GM12875 (cell line): Measurements from ENCODE around the gene ANKMY1.

Experiments used
- H3K4me3 ChIP-seq: one replicate; pipeline ENCODE4 v1.5.1; 2011; ENCODE audit warnings: low read depth, low read length, control low read depth
- TF ChIP-seq, protein P1 (sequence below): IDR thresholded peaks from 2 replicates; pipeline ENCODE4 v1.5.1; 2011; ENCODE audit warnings: low read depth, mild to moderate bottlenecking, control low read depth, inconsistent platforms, low read length, moderate library complexity, borderline replicate concordance; ENCODE audit not compliant: insufficient read depth

ANKMY1 gene

DNA sequence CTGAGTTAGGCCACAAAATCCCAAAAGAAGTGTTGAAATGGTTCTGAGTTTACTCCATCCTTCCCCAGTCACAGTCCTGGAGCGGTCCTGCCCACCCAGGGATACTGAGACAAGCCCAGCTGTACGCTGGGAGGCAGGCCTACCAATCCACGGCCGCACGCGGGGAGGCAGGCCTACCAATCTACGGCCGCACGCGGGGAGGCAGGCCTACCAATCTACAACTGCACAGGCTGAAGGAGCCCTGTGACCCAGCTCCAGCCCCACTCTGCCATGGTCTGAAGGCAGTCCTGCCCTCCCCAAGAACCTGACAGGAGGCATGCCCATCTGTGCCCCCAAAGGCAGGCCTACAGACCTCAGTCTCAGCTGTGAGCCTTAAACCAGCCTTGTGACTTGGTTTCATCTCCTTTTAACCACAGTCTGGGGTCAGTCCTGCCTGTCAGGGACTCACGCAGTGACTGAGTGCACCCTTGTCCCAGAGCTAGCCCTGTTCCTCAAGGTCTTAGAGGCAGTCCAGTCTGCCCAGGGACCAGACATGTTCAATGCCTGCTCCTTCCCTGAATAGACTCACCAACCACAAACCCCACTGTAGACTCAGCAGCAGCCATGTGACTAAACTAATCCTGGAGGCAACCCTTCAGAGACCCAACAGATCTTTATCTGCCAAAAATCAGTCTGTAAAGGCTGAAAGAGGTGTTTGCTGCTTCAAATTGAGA lies 85.6 kb downstream of the ANKMY1 start:
- TF ChIP-seq, protein P1, sequence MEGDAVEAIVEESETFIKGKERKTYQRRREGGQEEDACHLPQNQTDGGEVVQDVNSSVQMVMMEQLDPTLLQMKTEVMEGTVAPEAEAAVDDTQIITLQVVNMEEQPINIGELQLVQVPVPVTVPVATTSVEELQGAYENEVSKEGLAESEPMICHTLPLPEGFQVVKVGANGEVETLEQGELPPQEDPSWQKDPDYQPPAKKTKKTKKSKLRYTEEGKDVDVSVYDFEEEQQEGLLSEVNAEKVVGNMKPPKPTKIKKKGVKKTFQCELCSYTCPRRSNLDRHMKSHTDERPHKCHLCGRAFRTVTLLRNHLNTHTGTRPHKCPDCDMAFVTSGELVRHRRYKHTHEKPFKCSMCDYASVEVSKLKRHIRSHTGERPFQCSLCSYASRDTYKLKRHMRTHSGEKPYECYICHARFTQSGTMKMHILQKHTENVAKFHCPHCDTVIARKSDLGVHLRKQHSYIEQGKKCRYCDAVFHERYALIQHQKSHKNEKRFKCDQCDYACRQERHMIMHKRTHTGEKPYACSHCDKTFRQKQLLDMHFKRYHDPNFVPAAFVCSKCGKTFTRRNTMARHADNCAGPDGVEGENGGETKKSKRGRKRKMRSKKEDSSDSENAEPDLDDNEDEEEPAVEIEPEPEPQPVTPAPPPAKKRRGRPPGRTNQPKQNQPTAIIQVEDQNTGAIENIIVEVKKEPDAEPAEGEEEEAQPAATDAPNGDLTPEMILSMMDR = no peak
- no peak overlapping the region for H3K4me3 ChIP-seq

DNA sequence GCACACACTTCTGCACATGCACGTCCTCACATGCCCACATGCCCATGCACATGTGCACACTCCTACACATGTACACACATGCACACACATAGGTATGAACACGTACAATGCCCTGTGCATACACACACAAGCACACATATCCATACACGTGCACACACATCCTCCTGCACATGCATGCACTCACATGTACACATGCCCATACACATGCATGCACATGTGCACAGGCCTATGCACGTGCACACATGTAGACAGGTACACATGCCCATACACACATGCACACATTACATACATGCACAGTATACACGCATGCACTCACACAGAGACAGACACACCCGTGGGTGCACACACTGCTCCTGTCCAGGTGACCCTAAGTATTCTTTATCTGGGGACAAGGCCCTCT lies 88.0 kb downstream of the ANKMY1 start:
- TF ChIP-seq, protein P1 = no peak
- no peak overlapping the region for H3K4me3 ChIP-seq

DNA sequence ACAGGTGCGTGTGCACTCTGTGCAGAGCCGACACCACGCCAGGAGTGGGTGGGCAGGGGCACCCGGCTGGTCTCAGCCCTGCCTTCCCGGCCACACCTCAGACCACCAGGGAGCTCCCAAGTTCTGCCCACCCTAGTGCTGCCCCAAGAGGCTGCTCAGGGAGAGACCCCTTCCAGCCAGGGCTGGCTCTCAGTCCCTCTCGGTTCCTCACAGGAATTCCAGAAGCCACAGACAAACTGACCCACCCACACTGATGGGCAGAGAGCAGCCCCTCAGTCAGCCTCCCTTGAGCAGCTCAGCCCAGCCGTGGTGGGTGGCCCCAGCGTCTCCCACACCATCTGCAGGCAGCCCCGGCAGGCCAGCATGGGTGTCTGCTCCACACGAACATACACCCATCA lies 88.5 kb downstream of the ANKMY1 start:
- TF ChIP-seq, protein P1 = no peak
- H3K4me3 ChIP-seq = no peak overlapping the region

DNA sequence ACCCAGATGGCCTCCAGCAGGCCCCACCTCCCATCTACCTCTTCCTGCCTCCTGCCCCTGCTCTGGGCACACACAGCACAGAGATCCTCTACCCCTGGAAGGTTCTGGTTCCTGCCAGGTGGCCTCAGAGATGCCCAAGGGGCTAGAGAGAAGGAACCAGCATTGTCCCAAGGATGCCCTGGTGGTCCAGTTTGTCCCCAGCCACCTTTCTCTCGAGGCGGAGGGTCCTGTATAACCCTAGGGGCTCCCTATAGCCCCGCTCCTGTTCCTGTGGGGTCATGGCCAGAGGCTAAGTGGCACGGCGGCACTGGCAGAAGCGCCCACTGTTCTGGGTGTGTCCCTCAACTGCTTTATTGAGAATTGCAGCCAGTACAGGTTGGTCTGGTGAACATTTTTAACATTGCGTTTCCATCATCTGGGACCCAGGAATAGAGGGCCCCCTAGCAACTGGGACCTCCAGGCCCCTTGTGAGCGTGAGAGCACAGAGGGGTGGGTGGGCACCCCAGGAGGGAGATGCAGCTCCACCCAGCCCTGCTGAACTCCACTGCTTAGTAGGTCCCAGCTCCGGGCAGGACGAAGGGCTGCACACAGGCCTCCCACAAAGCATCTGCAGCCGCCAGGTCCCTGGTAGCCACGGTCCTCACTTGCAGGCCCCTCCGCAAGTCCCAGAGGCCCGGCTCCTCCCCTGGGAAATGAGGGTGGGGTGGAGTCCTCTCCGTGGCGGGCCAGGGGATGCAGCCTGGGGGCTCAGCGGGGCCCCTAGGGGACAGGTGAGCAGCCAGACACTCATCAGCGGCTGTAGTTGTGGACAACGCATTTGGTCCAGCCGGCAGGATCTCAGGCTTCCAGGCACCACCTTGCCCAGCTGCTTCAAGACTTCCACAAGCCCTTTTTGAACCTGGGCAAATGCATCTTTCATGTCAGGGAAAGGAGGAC lies 89.2 kb downstream of the ANKMY1 start:
- TF ChIP-seq, protein P1 = no peak
- H3K4me3 ChIP-seq = no peak overlapping the region

DNA sequence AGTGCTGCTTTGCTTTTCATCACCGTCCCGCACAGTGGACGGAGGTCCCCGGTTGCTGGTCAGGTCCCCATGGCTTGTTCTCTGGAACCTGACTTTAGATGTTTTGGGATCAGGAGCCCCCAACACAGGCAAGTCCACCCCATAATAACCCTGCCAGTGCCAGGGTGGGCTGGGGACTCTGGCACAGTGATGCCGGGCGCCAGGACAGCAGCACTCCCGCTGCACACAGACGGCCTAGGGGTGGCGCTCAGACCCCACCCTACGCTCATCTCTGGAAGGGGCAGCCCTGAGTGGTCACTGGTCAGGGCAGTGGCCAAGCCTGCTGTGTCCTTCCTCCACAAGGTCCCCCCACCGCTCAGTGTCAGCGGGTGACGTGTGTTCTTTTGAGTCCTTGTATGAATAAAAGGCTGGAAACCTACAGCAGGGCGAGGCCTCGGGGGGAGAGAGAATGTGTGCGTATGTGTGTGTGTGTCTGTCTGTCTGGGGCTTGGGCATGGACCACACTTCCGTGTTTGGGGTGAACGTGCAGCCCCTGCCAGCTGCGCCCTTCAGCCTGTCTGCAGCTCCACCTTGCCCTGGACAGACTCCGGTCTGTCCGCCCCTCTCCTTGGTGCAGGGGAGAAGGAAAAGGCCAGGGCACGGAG lies 90.0 kb downstream of the ANKMY1 start:
- TF ChIP-seq, protein P1 = no peak
- H3K4me3 ChIP-seq = no peak overlapping the region

DNA sequence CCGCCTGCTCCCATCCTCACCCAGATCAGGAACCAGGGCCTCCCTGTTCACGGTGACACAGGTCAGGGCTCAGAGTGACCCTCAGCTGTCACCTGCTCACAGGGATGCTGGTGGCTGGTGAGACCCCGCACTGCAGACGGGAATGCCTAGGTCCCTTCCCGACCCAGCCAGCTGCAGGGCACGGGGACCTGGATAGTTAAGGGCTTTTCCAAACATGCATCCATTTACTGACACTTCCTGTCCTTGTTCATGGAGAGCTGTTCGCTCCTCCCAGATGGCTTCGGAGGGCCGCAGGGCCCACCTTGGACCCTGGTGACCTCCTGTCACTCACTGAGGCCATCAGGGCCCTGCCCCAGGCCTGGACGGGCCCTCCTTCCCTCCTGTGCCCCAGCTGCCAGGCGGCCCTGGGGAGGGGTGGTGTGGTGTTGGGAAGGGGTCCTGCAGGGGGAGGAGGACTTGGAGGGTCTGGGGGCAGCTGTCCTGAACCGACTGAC lies 90.6 kb downstream of the ANKMY1 start:
- TF ChIP-seq, protein P1 = no peak
- H3K4me3 ChIP-seq = no peak overlapping the region
